GM18868 (cell line): ENCODE measurements around the gene UXT.
"Not testable (repeated sequence)": the region's sequence is repeated elsewhere in the genome, so short reads cannot be mapped to it uniquely, and the experiment has no call there.

Experiments
- ATAC-seq: cut with Tn5 transposase; IDR thresholded peaks from one replicate; pipeline ENCODE4 v1.9.1; 2021; ENCODE audit warnings: mild to moderate bottlenecking, moderate library complexity; ENCODE audit not compliant: unreplicated experiment

The UXT gene, protein sequence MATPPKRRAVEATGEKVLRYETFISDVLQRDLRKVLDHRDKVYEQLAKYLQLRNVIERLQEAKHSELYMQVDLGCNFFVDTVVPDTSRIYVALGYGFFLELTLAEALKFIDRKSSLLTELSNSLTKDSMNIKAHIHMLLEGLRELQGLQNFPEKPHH

DNA sequence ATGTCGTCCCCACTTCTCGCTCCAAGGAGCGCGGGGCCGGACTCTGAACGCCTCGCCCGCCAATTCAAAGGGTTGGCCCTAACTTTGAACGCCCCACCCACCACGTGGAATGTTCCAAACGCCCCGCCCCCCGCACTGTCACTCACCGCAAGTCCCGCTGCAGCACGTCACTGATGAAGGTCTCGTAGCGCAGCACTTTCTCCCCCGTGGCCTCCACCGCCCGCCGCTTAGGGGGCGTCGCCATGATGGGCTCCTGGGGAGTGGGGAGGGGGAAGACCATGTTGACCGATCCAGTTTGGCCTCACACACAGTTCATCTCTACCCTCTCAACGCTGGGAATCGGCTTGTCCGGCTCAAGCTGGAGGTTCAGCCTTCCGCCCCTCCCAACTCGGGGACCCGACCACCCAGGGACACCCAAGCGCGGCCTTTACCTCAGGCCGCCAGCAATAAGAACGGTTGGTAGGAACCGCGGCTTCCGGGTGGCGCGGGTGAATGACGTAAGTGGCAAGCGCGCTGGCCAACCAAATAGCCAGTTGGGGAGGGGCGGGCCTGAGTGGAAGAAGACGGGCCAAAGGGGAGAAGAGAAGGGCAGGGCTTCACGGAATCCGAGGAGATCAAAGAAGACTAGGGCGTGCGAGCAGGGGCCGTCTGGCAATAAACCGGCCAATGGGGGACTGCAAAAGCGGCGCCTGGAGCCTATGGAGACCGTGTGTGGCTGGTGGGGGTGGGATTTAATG lies at the start of gene UXT:
TSS of gene UXT (minus strand) at position 497 of the 737 bp plus-strand sequence. CDS start at position 244, 253 bp downstream.
- peak; percentile 84 for ATAC-seq

DNA sequence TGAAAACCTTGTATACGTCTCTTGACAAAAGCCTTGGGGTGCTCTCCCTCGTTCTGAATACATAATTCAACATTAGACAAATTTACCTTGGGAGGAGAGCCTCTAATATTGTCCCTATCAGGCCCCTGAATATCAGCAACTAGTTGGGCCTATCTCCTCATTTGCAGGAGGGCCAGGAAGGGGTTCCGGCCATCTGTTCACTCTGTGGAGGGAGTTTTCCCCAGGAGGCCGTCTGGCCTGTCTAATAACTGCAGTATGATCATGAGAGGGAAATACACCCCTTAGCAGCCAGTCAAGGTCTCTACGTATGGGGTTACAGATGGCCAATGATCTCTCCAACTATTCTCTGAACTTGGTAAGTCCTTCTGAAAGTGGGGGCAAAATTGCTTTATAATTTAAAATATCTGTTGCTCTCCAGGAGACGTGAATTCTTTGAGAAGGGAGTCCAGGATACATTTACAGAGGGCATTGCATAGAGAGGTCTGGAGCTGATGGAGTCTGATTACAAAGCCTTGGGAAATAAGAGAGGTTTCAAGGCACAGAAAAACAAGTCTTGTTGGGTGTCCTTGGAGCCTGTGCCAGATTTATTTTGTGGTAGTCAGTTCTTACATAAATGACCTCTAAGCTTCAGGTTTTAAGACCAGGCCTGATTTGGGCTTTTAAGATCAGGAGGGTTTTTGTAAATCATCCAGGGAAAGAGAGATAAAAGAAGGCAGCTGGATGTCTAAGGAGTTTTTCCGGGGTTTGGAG lies 48.2 kb upstream of the UXT start:
- ATAC-seq, result no peak

DNA sequence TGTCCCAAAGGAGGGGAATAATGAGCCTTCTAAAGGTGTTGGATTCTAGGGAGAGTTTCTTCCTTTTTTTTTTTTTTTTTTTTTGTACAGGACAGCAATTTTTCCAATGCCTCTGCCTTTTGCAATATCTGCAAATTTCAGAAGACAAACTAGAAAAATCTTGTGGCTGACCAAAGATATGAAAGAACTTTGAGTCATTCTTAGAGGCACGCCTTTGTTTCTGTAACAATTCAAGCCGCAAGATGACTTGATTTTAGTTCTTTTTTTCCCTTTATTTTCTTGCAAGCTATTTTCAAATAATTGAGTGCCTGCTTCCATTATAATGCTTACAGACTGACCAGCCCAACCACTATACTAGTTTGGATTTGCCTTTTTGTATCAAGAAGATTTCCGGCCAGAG lies 47.6 kb upstream of the UXT start:
- ATAC-seq, result no peak

DNA sequence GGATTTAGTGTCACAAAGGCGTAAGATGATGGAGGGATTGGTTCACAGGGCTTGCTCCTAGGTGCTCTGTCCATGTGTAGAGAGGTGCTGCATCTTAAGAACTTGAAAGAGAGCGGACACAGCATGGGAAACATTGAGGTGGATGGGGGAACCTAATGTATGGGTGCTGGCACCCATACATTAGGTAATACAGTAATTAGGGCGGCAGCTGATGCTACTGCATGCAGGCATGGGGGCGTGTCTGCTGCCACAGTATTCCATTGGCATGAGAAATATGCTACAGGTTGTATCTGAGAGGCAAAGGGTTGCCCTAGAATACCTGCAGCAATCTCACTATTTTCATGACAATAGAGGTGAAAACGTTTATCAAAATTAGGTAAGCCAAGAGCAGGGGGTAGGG lies 45.8 kb upstream of the UXT start:
- no peak for ATAC-seq

DNA sequence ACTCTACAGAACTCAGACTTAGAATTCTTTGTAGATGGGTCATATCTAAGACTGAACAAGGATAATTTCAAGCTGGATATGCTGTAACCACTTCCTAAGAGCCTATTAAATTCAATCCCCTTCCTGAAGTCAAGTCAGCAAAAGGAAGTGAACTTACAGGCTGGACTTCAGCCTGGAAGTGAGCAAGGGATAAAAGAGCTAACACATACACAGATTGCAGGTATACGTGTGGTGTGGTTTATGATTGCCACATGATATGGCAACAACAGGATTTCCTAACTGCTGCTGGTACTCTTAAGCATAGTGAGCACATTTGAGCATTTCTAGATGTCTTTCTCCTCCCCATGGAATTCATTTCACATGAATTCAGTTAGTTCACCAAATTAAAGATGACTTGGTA lies 38.2 kb upstream of the UXT start:
- no peak for ATAC-seq

DNA sequence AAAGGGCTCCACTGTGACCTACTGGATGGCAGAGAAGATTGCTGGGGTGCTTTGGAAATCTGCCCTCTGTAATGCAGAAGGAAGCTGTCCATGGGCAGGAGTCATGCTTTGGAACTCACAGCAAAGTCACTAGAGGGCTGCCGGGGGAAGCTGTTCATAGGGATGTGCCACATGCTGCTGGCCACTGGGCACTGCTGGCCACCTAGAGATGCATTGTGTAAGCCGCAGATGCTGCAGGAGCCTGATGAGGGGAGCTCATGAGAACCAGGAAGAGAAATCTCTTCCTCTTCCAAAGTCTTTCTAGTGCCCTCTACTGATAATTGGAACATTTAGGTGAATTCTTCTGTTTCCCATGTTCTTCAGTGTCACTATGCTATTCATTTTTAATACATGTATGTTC lies 31.2 kb upstream of the UXT start:
- no peak for ATAC-seq

DNA sequence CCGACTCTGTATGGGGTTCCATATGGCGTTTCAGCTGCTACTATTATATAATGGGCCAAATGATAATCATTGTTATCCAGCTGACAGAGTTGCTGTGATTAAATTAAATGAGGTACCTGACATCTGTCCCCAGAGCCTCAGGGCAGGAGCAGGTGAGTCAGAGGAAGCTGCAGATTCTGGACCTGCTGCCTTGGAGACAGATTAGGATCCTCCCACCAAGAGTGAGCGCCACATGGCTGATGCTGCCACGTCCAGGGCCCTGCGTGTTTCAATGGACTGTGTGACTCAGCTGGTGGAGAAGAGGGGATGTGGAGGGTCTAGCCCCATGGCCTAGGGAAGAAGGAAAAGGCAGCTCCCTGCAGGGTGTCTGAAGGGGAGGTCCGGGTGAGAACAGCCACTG lies 28.3 kb upstream of the UXT start:
- ATAC-seq, result no peak

DNA sequence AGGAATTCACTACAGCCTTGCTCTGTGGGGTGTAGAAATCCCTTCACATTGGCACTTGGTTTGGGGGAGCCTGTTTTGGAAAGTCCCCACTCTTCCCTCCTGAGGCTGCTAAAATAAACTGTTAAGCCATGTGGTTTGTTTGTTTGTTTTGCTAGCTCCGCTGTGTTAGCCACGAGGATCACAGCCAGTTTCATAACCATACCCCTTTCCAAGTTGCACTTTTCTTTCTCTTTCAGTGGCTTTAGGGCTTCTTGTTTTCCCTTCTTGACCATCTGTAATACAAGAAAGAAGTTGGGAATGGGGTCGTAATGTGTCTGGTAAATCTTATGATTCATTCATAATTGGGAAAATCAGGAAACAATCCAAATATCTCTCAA lies 24.8 kb upstream of the UXT start:
- no peak for ATAC-seq

DNA sequence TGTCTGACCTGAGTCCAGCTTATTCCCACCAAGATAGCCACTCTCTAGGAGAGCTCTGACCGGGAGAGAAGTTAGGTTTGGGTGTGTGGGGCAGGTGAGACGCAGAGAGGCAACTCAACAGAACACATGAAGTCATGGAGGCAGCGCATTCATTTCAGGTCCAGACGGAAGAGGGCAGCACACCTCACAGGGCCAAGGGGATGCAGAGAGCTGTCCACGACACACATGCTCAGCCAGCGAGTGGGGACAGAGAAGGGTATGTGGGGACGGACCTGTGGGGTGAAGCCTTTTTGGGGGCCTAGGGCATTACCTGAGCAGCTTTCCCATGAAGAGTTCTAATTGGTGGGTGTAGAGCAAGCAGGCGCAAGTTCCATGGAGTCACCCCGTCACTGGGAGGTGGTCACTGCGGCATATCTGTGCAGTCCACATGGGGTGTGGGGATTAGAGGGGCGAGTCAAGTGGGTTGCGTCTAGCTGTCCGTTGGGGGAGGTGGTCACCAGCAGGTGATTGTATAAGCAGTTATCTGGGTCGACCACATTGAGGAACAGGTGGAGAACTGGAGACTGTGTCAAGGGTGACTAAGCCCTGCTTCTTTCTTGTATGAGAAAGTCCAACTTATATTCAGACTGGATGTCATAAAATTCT lies 24.3 kb upstream of the UXT start:
- ATAC-seq, result no peak

DNA sequence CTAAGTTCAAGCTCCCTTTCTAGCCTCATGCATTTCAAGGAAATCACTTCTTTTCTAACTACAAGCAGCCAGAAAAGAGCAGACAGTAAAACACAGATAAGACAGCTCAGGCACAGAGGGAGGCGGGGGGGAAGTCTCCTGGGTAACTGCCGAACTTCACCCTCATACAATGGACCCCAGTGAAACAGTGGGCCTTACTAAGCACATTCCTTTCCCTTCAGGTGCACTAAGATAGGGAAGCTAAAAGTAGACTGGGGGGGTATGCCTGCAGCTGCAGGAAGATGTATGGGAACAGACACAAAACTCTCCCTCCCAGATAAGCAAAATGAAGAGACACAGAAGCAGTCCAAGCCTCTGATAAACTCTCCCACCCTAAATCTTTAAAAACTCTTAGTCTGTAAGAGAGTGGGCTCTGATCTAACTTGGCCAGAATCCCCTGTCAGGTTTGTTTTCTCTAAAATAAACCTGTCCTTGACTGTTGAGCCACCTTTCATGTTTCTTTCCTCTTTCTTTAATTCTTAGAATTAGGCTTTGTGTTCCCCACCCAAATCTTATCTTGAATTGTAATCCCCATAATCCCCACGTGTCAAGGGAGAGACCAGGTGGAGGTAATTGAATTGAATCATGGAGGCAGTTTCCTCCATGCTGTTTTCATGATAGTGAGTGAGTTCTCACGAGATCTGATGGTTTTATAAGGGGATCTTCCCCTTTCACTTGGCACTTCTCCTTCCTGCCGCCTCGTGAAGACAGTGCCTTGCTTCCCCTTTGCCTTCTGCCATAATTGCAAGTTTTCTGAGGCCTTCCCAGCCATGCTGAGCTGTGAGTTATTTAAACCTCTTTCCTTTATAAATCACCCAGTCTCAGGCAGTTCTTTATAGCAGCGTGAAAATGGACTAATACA lies 17.2 kb upstream of the UXT start:
- ATAC-seq, result not testable (repeated sequence)

DNA sequence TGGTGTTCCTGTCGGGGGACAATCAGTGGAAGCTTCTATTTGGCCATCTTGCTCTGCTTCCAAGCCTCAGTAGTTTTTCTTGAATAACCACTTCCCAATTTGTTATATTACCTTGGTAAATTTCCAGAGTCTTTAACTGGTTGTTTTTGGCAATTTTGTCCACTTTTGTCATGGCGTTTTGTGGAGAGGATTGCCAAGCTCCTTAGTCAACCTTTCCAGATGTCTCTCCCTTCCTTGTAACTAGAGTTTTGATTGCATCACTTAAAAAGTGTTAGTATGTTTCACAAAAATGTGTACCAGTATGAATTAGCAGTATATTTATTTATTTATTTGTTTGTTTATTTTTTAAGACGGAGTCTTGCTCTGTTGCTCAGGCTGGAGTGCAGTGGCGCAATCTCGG lies 15.8 kb upstream of the UXT start:
- ATAC-seq, result no peak

DNA sequence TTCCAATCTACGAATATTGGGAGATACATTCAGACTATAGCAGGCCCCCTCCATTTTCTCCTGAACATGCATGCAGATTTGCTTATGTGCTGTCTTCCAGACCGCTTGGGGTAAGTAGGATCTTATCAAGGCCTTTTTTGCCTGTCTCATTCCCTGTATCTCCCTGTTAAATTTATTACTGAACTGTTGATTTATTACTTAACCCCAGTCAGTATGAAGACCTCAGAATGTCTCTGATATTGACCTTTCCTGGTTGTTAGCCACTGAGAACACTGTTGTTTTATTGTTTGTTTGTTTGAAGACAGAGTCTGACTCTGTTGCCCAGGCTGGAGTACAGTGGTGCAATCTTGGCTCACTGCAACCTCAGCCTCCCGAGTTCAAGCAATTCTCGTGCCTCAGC lies 6.8 kb upstream of the UXT start:
- ATAC-seq, result not testable (repeated sequence)

DNA sequence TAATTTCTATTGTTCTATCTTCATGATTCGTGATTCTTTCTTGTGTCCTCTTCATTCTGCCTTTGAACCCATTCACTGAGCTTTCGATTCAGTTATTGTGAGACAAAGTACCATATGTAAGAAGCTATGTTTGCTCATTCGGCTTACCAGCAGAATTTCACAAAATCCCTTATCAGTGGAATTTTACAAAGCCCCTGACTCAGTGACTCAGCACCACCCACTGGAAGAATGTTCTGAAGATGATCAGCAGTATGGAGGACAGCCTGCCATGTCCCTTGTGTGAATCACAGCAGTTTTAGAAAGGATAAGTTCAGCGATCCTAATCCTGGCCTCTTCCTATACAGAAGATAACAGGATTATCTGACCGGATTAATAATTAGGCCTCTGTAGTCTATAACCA lies 5.8 kb upstream of the UXT start:
- no peak for ATAC-seq

DNA sequence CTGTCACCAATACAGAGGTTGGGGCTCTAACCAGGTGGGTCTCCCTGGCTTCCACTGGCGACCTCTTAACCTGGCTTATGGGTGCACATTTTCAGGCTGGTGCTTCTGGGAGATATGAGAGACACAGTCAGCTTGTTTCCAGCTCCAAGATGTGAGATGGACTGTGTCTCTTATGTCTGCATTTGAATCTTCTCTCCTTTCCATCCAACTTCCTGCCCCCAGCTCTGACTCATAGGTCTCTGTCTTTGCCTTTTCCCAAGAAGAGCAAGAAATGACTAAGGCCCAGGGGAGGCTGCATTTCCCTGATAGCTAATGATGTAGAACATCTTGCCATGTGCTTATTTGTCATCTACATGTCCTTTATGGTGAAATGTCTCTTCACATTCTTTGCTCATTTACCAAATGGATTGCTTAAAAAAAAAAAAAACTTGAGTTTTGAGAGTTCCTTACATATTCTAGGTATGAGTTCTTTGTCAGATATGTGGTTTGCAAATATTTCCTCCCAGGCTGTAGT lies 3.2 kb upstream of the UXT start:
- ATAC-seq, result no peak

DNA sequence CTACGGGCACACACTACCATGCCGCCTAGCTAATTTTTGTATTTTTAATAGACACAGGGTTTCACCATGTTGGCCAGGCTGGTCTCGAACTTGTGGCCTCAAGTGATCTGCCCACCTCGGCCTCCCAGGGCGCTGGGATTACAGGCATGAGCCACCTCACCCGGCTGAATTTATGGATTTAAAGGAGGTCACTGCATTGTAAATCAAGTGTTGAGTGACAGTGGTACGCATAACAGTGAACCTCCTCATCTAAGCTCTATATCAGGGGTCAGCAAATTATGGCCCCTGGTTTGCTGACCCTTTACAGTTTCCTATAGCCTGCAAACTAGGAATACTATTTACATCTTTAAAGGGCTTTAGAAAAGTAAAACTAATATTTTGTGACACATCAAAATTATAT lies 2.6 kb upstream of the UXT start:
- no peak for ATAC-seq

DNA sequence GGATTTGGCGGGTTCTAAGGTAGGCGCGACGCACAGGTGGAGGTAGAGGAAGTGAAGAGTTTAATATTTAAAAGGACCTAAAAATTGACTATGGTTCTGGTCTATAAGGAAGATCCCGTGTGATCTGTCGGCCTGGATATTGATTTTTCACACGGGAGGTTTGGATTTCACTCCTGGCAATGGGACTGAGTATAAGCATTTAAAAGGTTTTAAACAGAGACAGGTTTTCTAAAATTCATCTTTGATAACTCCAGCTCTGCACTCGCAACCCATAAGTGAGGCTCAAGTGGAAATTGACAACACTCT lies 394 bp upstream of the UXT start:
- no peak for ATAC-seq

DNA sequence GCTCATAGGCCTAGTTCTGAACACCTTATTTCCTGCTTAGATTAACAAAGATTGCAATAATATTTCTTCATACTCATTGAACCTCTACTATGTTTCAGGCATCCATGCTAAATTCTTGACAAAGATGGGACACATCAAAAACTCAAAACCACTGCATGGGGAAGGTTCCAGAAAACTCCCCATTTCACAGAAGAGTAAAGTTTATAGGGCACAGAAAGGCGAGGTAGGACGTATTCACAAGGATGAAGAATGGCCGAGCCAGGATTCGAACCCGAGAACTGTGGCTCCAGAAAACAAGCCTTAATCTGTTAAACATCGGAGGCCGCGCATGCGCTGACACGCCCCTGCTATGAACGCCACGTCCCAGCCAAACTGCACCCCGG lies 688 bp downstream of the UXT start:
- ATAC-seq, result no peak

DNA sequence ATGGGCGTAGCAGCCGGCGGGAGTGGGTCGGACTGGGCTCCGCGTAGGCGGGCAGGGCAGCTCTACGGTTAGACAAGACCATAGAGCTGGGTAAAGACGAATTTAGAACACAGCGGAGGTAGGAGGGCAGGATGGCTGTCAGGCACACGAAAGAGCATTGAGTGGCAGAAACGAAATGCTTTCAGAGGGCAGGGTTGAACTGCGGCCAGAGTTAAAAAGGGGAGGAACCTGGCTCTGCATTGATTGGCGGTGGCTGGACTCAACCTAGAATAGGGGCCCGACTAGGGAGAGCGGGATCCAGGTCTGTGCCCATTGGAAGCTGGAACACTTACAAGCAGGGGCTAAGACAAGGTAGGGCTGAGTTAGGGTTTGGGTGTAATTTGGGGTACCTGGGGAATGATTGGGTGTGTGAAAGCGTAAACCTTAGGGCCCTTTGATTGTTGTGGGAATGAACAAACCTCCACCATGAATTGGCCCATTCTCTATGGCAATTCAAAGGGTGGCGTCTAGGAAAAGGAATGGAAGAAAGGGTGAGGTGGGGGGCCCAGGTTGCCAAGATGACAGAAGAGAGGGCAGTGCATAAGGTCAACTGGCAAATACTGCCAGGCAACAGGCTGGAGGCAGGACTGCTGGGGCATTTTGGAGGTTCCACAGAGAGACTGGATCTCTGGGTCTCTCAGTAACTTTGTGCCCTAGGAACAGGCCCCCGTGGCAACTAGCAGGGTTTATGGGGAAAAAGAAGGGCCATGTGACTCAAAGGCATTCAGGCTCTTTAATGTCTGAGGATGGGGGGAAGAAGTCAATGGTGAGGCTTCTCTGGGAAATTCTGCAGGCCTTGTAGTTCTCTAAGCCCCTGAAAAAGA lies 7.7 kb downstream of the UXT start:
- no peak for ATAC-seq

DNA sequence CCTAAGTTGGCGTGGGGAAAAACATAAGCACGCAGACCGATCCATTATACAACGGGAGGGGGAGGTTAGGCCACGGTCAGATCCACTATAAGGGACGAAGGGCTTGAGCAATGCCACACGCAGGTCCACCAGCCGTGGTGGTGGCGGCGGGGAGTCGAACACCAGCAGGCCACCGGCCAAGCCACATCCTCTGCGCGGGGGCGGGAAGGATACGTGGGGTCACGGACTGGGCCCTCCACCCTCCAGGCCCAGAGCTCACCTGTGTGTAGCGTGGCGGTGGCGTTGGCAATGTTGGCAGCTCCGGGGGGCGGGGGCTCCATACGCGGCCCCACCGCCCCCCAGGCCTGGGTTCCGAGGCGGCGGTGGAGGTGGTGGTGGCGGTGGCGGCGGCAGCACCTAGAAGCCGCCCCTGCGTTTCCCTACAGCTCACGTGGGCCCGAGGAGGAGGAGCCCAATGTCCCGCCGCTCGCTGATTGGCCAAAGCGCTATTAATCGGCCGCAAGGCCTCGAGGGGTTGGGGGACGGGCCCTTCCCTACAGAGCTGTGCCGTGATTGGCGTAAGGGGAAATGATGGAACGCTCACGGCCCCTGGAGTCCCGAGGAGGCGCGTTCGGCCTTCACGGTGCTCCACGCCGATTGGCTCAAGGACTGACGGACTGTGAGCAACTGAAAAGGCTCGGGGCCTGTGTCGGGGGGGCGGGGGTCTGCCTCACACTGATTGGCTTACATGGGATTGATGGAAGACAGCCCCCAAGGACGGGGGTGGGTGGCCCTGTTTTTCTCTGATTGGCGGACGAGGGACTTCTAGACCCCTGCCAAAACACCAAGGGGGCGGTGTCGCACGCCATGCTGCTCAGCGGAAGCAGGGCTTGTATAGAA lies 8.6 kb downstream of the UXT start, which contains the start of gene ELK1:
TSS of gene ELK1 (minus strand) at position 400 of the 879 bp plus-strand sequence. CDS start 9,122 bp downstream, outside the sequence.
- ATAC-seq, result peak; percentile 86
